Subcutaneous abdominal adipose tissue (tissue), 5 donors: Measurements from ENCODE around the gene MAP3K19.

Source experiments
- H3K27ac ChIP-seq: one replicate; pipeline ENCODE4 v1.7.0; 2013; ENCODE audit warnings: low read depth, mild to moderate bottlenecking, inconsistent platforms, low read length, moderate library complexity
- H3K27me3 ChIP-seq, 5 donors: one replicate each; pipeline ENCODE4 v1.7.0; 2013; ENCODE audit warnings: low read length in 5 of 5, inconsistent platforms in 1 of 5; ENCODE audit not compliant: control insufficient read depth in 5 of 5, insufficient read depth in 4 of 5
- H3K36me3 ChIP-seq, 5 donors: one replicate each; pipeline ENCODE4 v1.7.0; 2013; ENCODE audit warnings: low read length in 5 of 5; ENCODE audit not compliant: control insufficient read depth in 5 of 5, insufficient read depth in 5 of 5
- H3K4me1 ChIP-seq, 5 donors: one replicate each; pipeline ENCODE4 v1.7.0; 2013; ENCODE audit warnings: low read length in 5 of 5, mild to moderate bottlenecking in 3 of 5, moderate library complexity in 1 of 5; ENCODE audit not compliant: control insufficient read depth in 5 of 5, insufficient read depth in 5 of 5
- H3K4me3 ChIP-seq, 5 donors: one replicate each; pipeline ENCODE4 v1.7.0; 2013; ENCODE audit warnings: low read length in 5 of 5, low read depth in 1 of 5
- H3K9ac ChIP-seq, 5 donors: one replicate each; pipeline ENCODE4 v1.7.0; 2013; ENCODE audit warnings: low read length in 5 of 5, mild to moderate bottlenecking in 4 of 5, moderate library complexity in 3 of 5
- H3K9me3 ChIP-seq, 5 donors: one replicate each; pipeline ENCODE4 v1.7.0; 2013; ENCODE audit warnings: low read length in 5 of 5; ENCODE audit not compliant: control insufficient read depth in 5 of 5
- donor health status: healthy.
- donor health status: healthy.
- donor health status: healthy.
- donor health status: healthy.
- donor health status: healthy.

The MAP3K19 gene

GRCh38 chr2:134919341-134920210 is 127.7 kb downstream of the MAP3K19 start:
- Histone ChIP-seq H3K36me3 (peaks cover 0 to 4% (median 0%) of the 10 kb centered on the region in 5 donors), H3K27ac (peak overlapping the region; percentile 99), H3K9me3 (no peaks in the 10 kb centered on the region), H3K9ac (peak overlapping the region; percentile 93 to 100 (median 98)), H3K4me1 (peaks cover 0 to 43% (median 33%) of the 10 kb centered on the region in 5 donors), H3K4me3 (peak overlapping the region; percentile 95 to 99 (median 98)), H3K27me3 (no peaks in the 10 kb centered on the region)

DNA sequence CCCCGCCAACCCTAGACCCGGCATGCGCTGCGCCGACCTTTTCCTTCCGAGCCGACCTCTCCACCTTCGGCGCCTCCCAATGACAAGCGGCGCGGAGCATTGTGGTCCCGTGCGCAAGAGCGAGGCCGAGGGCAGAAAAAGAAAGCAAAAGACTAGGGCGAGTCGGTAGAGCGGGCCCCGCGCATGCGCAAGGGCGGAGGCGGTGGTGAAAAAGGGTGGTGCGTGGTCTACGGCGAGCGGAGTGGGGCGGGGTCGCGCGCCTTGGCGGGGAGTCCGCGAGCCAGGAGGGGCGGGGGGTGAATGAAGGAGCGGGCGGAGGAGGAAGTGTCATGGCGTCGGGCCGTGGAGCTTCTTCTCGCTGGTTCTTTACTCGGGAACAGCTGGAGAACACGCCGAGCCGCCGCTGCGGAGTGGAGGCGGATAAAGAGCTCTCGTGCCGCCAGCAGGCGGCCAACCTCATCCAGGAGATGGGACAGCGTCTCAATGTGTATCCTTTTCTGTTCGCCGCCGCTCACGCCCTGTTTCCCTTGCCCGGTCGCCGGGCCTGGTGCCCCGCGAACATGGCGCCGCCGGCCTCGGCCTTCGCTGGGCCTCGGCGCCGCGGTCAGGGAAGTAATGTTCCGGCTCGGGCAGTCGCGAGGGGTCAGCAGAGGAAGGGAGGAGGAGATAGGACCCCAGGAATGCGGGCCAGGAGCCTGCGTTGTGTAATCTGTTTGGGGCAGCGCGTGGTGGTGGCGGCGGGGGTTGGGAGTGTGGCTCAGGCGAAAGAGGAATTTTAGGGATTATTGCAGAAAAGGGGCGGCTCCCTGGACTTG is 128.5 kb downstream of the MAP3K19 start, which contains the start of gene CCNT2:
TSS of gene CCNT2 (plus strand) at position 297 of the 815 bp plus-strand sequence. CDS start at position 330, 33 bp downstream.
- no peaks in the 10 kb centered on the region for H3K9me3 ChIP-seq
- peaks cover 0 to 43% (median 33%) of the 10 kb centered on the region in 5 donors for H3K4me1 ChIP-seq
- H3K9ac ChIP-seq: peak within 1 kb of the TSS; percentile 93 to 100 (median 98)

GRCh38 chr2:134917888-134918525 is 129.2 kb downstream of the MAP3K19 start:
- peaks cover 0 to 2% (median 0%) of the 10 kb centered on the region in 5 donors for H3K36me3 ChIP-seq
- H3K27ac ChIP-seq: peak overlapping the region; percentile 87
- H3K27me3 ChIP-seq: no peaks in the 10 kb centered on the region
- peak overlapping the region; percentile 85 to 99 (median 97) for H3K4me3 ChIP-seq
- no peaks in the 10 kb centered on the region for H3K9me3 ChIP-seq
- peaks cover 0 to 43% (median 33%) of the 10 kb centered on the region in 5 donors for H3K4me1 ChIP-seq
- H3K9ac ChIP-seq: peak overlapping the region; percentile 71 to 90 (median 81)

More for the DNA sequence above, 128.5 kb downstream of the MAP3K19 start, which contains the start of gene CCNT2:
- Histone ChIP-seq H3K36me3 (peaks cover 0 to 2% (median 0%) of the 10 kb centered on the region in 5 donors), H3K27ac (peak within 1 kb of the TSS; percentile 99), H3K4me3 (peak within 1 kb of the TSS; percentile 95 to 99 (median 98)), H3K27me3 (no peaks in the 10 kb centered on the region)

GRCh38 chr2:134917360-134917865 is 129.8 kb downstream of the MAP3K19 start:
- H3K9ac ChIP-seq: peak overlapping the region; percentile 71 to 90 (median 81)
- H3K27me3 ChIP-seq: no peaks in the 10 kb centered on the region
- H3K9me3 ChIP-seq: no peaks in the 10 kb centered on the region
- H3K4me3 ChIP-seq: peak overlapping the region; percentile 85 to 99 (median 97)
- H3K27ac ChIP-seq: peak overlapping the region; percentile 87
- H3K36me3 ChIP-seq: peaks cover 0 to 2% (median 0%) of the 10 kb centered on the region in 5 donors
- H3K4me1 ChIP-seq: peaks cover 0 to 38% (median 29%) of the 10 kb centered on the region in 5 donors
